HG02588 (cell line): Measurements from ENCODE around the gene CADPS.

Experiments used
- ATAC-seq: cut with Tn5 transposase; IDR thresholded peaks from one replicate; pipeline ENCODE4 v1.9.1; 2021; ENCODE audit warnings: mild to moderate bottlenecking, moderate library complexity; ENCODE audit not compliant: unreplicated experiment

CADPS gene

DNA sequence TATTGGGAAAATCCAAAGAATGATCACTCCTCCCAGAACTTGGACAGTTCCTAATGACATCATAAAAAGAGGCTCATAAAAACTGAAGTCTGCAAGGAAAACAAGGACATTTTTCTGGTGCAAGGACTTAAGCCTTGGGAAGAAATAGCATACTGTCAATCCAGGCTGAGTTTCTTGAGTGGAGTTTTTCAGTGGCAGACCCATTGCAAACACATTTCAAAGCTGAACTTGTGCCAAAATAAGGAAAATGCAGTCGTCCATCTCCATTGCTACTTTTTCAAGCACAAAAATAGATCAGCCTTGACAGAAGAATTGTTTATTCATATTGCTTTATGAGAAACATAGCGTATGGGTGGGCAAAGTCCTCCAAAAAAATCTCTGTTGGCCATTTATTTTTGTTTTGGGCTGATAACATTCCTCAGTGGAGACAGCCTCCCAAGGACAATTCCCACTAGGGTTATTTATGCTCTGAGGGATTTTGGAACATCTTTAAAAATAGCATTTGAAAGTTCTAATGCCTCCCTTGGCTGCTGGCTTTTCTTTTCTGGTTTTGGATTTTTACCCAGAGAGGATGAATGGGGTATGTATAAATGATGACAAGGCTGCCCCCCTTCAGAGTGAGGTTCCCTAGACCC is 220.0 kb downstream of the CADPS start:
- ATAC-seq = no peak

DNA sequence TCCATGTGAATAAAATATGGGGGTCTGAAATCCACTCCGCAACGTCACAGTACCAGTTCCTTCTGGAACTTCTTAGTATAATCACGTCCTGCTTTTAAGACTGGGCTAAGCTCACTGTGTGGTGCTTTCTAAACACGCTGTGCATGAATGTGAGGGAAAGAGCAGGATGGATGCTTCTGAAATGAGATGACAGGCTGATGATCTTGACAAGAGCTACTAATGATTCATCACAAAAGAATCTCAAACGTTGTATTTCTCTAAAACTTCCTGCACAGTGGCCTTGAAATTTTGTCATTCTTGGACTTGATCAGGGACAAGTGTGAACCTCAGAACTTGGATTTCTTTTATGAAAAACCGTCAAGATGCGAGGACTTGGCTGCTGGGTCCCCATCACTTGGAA is 221.4 kb downstream of the CADPS start:
- ATAC-seq = no peak

GRCh38 chr3:62647711-62648110 is 227.5 kb downstream of the CADPS start:
- ATAC-seq = no peak

- no peak for ATAC-seq
Observed at GRCh38 chr3:62644493-62644892, 230.7 kb downstream of the CADPS start.

DNA sequence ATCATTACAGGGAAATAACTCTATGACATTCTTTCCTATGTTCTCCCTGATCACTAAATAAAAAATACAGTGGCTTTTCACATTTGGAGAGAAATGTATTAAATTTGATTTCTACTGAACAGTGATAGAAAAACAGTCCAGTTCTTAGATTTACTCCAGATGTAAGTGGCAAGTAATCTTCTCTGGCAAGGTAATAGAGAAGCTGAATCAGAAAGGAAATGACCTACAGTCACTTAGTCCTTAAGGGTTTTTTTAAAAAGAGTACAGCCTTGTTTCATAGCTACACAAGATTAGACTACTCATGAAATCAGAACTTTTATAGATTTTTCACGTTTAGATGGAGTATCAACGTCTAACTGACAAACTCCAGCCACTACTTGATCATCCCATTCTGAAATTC is 236.9 kb downstream of the CADPS start:
- ATAC-seq = no peak

DNA sequence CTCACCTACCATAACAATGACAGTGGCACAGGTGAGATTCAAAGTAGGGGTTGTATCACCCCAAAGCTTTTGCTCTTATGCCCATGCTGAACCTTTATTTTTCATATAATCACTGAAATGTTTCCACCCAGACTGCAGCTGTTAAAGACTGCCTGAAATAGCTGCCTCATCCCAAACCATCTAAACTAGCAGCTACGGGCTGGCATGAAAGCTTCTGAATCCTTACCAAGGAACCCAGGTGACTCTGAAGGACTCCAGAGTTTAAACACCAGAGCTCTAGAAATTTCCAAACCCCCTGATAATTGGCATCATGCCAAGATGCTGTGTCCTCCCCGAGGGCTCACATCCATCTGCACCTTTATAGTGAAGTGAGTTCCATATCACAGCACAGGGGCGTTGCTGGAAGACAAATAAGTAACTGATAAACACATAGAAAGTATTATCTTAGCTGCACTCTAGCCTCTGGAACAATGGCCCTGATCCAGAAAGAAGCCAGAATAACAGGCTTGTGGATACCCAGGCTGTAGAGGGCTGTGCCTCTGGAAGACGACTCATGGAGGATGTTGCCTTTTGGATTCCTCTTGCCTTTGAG is 238.9 kb downstream of the CADPS start:
- no peak for ATAC-seq

- no peak for ATAC-seq
Observed at GRCh38 chr3:62632510-62633294, 242.5 kb downstream of the CADPS start.

- no peak for ATAC-seq
Observed at GRCh38 chr3:62631488-62631887, 243.7 kb downstream of the CADPS start.

- ATAC-seq = no peak
Observed at GRCh38 chr3:62630664-62631063, 244.6 kb downstream of the CADPS start.

DNA sequence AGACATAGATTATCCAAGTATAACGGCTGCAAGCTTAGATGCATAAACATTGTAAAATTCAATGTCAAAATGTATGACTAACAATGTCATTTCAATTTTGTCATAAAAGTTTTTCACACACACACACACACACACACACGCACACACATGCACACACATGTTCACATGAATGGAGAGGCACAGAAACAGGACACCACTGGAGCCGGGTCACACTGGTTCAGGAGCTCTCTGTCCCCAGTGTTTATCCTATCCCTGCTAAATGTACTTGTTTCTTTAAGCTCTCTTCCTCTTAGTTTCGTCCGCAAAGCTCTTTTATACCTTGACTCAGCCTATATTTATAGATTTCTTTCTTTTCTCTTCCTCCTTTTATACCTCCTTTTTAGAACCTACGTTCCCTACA is 249.9 kb downstream of the CADPS start:
- no peak for ATAC-seq

DNA sequence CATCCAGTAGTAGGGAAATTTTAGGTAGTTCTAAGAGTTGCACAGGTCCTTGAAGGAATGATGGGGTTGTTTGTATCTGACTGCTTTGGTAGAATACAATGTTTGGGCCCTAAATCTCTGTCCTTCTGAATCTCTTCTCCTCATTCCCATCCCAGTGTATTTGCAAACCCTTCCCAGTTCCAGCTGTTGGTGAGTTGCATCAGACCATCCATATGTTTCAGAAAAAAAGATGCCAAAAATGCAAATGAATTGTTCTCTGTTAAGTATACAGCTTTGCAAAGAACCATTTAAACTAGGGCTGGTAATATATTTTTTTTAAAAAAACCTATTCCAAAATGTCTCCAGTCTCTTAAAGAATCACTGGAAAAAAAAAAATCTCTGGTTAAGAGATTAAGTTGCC is 251.0 kb downstream of the CADPS start:
- ATAC-seq = no peak

- no peak for ATAC-seq
Observed at GRCh38 chr3:62622553-62623174, 252.6 kb downstream of the CADPS start.

DNA sequence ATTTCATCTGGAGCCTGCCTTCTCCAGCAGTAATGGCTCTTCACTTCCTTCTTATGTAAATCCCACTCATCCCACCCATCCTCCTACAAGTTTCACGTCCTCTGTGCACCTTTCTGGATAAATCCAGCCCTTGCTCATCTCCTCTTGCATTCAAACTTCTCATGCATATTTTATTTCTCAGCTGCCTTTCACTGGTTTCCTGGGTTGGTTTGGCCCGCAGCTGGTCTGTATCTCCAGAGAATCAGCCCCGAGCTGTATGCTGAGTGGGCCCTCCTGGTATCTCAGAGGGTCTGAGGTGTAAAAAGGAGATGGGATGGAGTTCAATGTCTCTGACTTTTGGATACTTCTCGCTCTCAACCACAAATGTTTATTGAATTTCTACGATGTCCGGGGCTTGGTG is 253.3 kb downstream of the CADPS start:
- ATAC-seq = no peak

GRCh38 chr3:62621176-62621575 is 254.0 kb downstream of the CADPS start:
- ATAC-seq = no peak

DNA sequence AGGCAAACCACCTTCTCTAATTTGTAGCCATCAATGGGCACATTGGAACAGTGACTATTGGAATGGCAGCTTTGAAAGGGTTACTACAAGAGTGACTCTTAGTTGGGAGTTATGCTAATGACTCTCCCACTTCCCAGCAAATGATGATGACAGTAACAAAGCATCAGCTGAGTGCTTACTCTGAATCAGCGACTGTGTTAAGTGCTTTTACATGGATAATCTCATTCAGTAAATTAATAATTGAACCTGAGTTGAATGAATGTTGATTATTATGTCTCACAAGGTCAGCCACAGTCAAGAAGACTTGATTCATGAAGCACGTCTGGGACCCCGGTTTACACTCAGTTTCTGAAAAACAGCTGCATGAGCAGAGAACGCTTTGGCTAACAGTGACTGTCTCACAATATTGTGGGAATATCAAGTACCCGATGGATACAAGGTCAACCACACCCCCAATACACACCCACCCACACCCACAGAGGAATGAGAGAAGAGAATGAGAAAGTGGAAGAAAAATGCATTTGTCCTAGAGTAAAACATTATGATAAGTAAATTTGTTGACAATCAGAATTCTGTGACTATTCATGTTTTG is 259.9 kb downstream of the CADPS start:
- no peak for ATAC-seq

DNA sequence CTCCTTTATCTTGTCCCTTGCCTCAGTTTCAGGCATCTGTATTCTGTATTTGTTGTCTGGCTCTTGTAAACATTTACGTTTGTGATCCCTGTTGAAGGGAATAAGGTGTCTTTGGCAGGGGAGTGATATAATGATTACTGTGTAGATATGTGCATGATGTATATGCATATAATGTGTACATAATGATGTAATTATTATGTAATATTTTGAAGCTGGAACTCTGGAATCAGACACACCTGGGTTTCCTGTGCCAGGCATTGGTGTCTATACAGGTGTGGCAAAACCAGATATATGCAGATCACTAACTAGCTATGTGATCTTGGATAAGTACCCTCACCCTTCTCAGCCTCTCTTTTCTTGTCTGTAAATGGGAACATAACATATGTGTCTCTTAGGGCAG is 260.7 kb downstream of the CADPS start:
- no peak for ATAC-seq

DNA sequence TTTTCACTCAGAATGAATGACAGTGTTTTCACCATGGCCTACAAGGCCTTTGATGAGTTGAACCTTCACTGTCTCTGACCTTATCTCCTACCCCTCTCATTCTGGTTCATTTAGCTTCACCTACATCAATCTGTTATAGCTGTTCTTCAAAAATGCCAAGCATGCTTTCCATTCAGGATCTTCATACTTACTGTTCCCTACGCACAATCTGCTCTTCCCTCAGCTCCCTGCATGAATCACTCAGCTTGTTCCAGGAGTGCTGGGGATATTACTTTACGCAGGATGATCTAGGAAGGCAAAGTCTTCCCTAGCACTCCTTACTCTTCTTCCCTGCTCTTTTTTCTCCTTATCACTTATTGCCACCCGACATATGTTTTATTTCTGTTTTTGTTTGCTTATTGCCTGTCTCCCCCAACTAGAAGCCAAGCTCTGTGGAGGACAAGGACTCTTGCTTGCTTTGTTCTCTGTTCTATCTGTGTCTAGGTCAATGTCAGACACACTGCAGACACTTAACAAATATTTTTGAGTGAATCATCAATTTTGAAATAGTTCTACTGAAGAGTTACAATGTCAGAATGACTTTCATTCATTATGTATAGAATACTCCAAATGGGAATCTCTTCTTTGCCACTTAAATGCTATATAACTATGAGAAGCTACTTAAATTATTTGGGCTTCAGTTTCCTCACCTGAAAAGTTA is 263.5 kb downstream of the CADPS start:
- ATAC-seq = no peak

DNA sequence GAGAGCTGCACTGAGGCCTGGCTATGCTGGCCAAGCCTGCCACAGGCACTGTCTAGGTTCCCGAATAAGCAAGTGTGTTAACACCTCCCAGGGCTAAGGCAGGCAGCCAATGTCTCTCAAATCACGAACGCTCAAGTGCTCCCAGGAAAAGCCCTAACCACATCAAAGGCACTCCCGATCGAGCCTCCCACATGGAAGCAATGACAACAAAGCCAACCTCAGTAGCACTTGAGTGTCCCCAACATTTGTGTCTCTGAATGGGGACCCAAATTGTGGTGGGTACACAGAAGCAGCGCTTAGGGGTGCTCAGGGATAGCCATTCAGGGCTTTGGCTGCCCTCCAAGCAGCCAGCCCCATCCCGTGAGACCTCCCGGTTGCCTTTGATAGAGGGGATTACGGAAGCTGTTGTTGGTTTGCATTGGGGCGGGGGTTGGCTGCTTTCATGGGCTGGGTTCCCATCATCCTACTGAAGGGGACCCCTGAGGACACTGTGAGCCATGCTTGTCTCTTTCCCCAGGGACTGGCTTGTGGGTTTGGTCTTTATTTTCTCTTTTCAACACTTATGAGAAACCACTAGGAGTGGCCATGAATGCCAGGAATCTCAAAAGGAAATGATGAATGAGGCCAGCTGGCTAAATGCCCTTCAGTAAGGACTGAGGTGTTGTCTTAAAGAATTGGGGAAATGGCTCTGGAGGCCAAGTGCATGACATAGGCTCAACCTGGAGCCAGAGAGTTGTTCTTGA is 267.8 kb downstream of the CADPS start:
- no peak for ATAC-seq

DNA sequence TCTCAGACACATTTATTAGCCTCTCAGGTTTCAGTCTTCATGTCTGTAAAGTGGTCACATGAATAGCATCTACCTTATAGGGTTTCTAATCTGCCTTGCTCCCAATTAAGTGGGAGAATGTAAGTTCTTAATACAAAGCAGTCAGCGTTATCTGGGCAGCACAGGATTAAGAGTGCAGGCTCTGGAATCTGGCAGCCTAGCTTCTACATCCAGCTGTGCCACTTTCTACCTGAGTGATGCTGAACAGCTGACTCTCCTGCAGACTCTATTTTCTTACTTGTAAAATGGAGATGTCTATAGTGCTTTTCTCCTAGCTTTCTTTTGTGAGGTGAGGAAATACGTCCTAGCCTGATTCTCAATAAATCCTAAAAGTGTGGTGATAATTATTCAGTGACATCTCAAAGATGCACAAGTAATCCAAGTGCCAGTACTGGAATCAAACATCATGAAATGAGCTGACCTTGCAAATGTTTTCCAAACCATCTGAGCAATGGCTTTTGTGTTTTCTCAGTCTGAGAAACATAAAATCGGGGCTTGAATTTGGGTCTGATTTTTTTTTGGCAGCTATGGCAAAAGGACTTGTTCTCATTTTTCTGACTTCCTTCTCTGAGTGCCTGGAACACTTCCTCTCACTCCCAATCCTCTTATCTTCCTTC is 269.7 kb downstream of the CADPS start:
- ATAC-seq = no peak
